Upper lobe of left lung (tissue), 4 donors: ENCODE data around the gene ARHGAP12.

Experiments used
- POLR2A ChIP-seq, 4 donors: fragments of 450-650 bp; IDR thresholded peaks; one replicate each; pipeline ENCODE4 v1.5.1; 2016 to 2017; ENCODE audit warnings: antibody characterized with exemption in 4 of 4, mild to moderate bottlenecking in 2 of 4
- POLR2AphosphoS5 ChIP-seq, 2 donors: sonication (generic); formaldehyde crosslinking; IDR thresholded peaks; one replicate each; pipeline ENCODE4 v1.5.1; 2017; ENCODE audit warnings: antibody characterized with exemption in 2 of 2

- no peak for TF ChIP-seq POLR2AphosphoS5 (IDR thresholded peaks at IDR 0.05)
- no peak for TF ChIP-seq POLR2A (IDR thresholded peaks at IDR 0.05)
Measured at GRCh38 chr10:31871266-31872065, 57.2 kb downstream of the ARHGAP12 start.
